ENCODE measurements around the gene PLCH2.

The PLCH2 gene

DNA sequence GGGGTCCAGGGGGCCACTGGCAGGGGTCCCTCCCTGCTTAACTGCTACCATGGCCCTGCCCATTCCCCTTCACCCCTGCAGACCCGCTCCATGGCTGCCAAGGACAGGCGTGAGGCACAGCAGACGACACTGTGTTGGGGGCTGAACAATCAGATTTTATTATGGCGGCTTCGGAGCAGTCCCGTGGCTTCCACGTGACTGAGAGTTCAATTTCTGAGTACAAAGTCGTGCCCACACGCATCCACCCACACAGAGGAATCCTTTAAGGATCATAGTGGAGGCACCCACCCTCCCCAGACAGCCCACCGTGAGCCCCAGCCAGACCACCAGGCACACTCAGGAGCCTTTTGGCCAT, 52.5 kb downstream of the PLCH2 start:
- FAIRE-seq, result no peak
- DNase-seq (ENCODE audit: insufficient read length), result no peak
- TF ChIP-seq TAF1 (IDR thresholded peaks at IDR 0.05; ENCODE audit: borderline replicate concordance, low read depth, low read length) (no peak), POLR2AphosphoS5 (IDR thresholded peaks at IDR 0.05; ENCODE audit: low read depth, low read length) (no peak), POLR2A (IDR thresholded peaks at IDR 0.05; ENCODE audit: low read depth, low read length) (no peak)

DNA sequence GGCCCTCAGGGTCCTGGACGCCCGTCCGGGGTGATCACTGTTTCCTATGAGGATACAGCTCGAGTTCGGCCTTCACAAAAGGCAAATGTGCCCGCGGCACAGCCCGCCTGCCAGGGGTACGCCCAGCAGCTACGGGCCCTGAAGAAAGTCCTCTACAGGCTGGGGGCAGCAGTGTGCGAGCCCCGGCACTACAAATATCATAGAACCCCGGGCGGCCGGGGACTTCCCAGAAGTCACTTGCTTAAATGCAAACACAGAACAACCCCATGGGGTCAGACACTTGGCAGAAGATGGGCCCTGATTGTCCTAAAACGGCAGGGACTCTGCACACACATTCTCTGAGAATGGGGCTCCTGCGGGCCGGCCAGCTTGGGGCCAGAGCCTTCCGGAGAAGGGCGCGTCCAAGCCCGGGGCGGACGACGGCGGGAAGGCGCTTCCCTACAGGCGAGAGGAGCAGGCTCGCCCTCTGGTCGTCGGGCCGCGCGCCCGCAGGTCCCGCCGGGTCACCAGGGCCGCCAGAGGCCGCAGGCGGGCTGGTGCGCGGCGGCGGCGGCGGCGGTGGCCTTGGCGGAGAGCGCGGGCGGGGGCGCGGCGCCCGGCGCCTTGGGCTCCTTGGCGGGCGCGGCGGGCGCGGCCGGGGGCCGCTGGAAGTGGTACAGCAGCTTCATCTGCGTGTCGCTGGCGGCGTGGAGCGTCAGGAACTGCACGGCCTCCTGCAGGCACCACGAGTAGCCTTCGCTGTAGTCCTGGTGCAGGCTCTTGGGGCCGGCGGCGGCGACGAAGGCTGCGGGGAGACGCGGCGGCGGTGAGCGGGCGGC, 53.1 kb downstream of the PLCH2 start:
- FAIRE-seq (no peak), DNase-seq (ENCODE audit: insufficient read length) (no peak)
- TF ChIP-seq TAF1 (IDR thresholded peaks at IDR 0.05; ENCODE audit: borderline replicate concordance, low read depth, low read length) (no peak), POLR2A (IDR thresholded peaks at IDR 0.05; ENCODE audit: low read depth, low read length) (no peak), POLR2AphosphoS5 (IDR thresholded peaks at IDR 0.05; ENCODE audit: low read depth, low read length) (no peak)

DNA sequence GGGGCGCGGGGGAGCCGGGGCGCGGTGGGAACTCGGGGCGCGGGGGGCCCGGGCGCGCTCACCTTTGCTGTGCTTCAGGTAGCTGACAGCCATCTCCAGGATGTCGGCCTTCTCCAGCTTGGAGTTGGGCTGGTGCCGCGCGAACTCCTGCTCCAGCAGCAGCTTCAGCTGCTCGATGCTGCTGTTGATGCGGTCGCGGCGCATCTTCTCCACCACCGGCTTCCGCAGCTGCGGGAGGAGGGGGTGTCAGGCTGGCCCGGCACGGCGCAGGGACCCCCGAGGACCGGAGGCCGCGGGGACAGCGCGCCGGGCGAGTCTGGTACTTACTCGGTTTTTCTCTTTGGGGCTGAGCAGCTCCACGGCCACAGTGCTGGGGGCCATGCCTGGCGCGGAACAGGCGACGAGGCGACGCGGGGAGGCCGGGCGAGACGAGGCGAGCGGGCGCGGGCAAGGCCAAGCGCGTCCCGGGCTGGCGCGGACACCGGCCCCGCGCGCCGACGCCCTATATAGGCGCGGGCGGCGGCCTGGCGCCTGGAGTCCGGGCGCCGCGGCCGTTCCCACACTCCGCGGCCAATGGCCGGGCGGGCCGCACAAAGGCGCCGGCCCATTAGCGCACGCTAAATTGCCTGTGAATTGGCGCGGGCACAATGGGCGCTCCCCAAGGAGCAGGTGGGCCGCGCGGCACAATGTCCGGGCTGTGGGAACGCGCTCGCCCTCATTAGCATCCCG, 53.9 kb downstream of the PLCH2 start, which contains the start of gene HES5:
Gene HES5 (minus strand): TSS at position 480 of the 729 bp plus-strand sequence. CDS start 99 bp downstream, at position 381.
- FAIRE-seq (no peak), DNase-seq (ENCODE audit: insufficient read length) (no peak)
- TF ChIP-seq POLR2AphosphoS5 (IDR thresholded peaks at IDR 0.05; ENCODE audit: low read depth, low read length), result no peak
- no peak for TF ChIP-seq POLR2A (IDR thresholded peaks at IDR 0.05; ENCODE audit: low read depth, low read length)
- no peak for TF ChIP-seq TAF1 (IDR thresholded peaks at IDR 0.05; ENCODE audit: borderline replicate concordance, low read depth, low read length)

DNA sequence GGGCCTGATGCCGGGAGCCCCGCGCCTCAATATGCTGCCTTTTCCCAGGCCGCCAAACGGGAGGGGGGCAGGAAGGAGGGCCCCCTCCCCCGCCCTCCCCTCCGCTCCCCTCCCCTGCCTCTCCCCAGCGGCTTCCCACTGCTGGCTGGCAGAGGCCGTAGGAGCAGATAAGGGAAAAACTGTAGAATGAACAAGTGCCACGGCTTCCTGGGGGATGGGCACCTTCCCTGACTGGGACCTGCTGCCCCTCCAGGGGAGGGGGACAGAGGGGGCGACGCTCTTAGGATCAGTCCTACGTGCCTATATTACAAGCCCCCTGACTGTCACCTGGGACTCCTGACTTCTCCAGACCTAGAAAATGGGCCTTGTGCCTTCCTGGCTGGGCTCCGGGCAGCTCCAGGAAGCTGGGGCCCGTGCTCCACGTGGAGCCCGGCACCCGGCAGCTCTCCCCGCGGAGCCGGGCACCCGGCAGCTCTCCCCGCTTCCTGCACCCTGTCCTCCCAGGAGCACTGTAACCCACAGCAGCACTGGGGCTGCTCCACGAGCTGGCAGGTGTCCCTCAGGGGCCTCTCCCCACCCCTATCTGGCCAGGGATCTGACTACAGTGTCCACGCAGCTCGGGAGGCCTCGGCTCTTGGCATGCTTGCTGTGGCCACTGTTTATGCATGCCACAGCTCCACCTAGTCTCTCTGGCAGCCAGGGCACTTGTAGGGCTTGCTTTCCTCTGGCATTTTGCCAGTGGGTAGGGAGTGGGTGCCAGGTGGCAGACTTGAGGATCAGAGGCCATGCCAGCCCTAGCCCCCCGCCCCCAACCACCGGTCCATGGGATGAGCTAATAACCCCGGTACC, 54.6 kb downstream of the PLCH2 start:
- FAIRE-seq (no peak), DNase-seq (ENCODE audit: insufficient read length) (no peak)
- TF ChIP-seq POLR2A (IDR thresholded peaks at IDR 0.05; ENCODE audit: low read depth, low read length), result no peak
- no peak for TF ChIP-seq POLR2AphosphoS5 (IDR thresholded peaks at IDR 0.05; ENCODE audit: low read depth, low read length)
- TF ChIP-seq TAF1 (IDR thresholded peaks at IDR 0.05; ENCODE audit: borderline replicate concordance, low read depth, low read length), result no peak

DNA sequence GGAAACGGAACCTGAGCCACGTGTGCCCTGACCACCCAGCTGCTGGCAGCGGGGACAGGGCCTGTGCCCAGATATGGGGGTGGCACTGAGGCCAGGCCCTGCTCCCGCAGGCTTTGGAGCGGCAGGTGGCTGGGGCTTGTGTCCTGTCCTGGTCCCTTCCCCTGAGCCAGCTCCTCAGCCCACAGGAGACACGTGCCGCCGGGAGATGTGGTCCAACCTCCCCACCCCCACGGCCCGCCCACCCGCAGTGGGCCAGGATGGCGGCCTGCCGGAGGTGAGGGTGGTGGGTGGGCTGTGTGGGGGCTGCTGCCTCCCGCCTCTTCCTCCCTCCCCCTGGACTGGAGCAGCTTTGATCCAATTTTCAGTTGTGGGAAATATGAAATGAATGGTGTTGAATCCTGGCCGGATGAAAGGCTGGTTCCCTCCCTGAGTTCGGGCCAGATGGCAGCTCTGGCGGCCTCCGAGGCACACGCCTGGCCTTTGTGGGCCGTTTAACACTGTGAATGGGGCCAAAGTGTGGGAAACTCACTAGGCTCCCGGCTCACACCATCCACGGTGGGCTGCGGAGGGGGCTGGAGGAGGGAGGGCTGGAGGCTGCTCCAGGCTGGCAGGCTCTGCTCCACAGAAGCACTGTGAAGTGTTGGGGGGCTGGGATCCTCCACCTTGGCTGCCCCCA, 56.5 kb downstream of the PLCH2 start:
- FAIRE-seq (no peak), DNase-seq (ENCODE audit: insufficient read length) (no peak)

DNA sequence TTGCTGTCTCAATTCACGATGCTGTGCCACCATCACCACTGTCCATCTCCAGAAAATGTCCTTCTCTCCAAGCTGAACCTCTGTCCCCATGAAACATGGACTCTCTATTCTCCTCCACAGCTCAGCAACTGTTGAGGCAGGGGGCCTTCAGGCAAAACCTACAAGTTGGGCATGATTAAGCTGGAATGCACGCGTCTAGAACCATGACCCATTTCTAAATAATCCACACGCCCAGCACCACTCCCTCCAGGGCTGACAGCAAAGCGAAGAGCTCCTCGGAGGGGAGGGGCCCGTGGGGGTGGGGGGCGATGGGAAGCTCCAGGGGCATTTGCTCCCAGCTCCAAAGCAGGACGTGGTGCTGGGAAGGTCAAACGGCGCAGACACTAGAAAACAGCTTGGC, 57.3 kb downstream of the PLCH2 start:
- no peak for FAIRE-seq
- no peak for TF ChIP-seq POLR2AphosphoS5 (IDR thresholded peaks at IDR 0.05; ENCODE audit: low read depth, low read length)
- TF ChIP-seq POLR2A (IDR thresholded peaks at IDR 0.05; ENCODE audit: low read depth, low read length), result no peak
- no peak for TF ChIP-seq TAF1 (IDR thresholded peaks at IDR 0.05; ENCODE audit: borderline replicate concordance, low read depth, low read length)
- no peak for DNase-seq (ENCODE audit: insufficient read length)

More for the DNA sequence above, 56.5 kb downstream of the PLCH2 start:
- no peak for TF ChIP-seq POLR2AphosphoS5 (IDR thresholded peaks at IDR 0.05; ENCODE audit: low read depth, low read length)
- TF ChIP-seq POLR2A (IDR thresholded peaks at IDR 0.05; ENCODE audit: low read depth, low read length), result no peak
- no peak for TF ChIP-seq TAF1 (IDR thresholded peaks at IDR 0.05; ENCODE audit: borderline replicate concordance, low read depth, low read length)

DNA sequence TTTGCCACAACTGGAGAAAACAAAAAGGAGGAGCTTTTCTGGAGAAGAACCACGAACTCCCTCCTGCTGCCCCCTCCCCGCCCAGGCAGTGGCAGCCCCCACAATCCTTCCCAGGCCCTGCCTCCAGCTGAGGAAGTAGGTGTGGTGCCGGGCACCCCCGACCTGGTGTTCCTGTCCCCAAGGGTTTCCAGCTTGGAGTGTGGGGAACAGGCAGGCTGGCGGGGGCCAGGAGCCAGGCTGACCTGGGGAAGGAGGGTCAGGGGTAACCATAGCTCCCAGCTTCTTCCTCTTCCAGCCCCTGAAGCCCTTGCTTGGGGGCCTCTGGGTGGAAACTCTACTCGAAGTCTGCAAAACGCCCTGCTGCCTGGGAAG, 58.2 kb downstream of the PLCH2 start:
- no peak for TF ChIP-seq POLR2A (IDR thresholded peaks at IDR 0.05; ENCODE audit: low read depth, low read length)
- no peak for TF ChIP-seq POLR2AphosphoS5 (IDR thresholded peaks at IDR 0.05; ENCODE audit: low read depth, low read length)
- TF ChIP-seq TAF1 (IDR thresholded peaks at IDR 0.05; ENCODE audit: borderline replicate concordance, low read depth, low read length), result no peak
- no peak for FAIRE-seq
- DNase-seq (ENCODE audit: insufficient read length), result no peak

DNA sequence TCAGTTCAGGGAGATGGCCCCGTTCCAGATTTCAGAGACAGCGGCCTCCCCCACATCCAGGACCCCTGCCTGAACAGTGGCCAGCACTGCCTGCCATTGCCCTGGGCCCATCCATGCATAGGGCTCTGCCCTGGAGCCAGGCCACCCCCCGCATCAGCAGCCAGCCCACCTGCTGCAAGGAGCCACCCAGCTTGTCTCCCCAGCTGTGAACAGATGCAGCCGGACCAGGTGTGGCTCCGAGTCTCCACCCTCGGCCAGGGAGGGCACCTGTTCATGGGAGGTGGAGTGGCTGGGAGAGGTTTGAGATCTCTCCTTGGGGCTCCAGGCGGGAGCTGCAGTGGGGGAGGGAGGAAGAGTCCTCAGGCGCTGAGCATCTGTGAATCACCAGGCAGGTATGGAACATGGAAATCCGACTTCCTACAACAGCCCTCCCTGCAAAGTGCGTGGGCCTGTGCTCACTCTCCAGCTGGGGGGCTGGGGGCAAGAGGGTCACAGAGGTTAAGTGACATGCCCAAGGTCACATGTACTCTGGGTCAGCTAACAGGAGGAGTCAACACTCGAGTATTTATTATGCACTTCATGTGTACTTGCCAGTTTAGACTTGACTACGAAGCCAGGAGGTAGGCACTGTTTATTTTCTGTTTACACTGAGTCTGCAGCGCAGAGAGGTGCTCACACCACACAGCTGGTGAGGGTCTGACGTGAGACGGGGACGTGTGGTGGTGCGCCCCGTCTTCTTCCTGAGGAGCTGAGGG, 58.8 kb downstream of the PLCH2 start:
- TF ChIP-seq TAF1 (IDR thresholded peaks at IDR 0.05; ENCODE audit: borderline replicate concordance, low read depth, low read length) (no peak), POLR2A (IDR thresholded peaks at IDR 0.05; ENCODE audit: low read depth, low read length) (no peak)
- DNase-seq (ENCODE audit: insufficient read length), result no peak
- no peak for FAIRE-seq

DNA sequence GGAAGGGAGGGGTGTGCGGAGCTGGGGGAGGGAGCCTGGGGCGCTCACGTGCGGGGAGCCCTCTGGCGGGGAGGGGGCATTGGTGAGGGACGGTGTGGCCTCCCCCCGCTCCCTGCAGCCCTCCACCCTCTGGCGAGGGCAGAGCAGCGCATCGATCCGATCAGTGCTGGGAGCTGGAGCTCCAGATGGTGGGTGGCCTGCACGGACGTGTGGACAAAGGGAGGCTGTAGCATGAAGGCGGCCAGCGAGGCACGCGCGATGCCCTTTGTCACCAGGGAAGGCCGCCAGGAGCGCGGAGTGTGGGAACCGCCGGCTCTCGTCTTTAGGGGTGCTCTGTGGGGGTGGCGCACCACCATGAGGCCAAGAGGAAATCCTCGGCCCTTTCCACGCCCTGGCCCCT, 59.4 kb downstream of the PLCH2 start:
- DNase-seq (ENCODE audit: insufficient read length) (no peak), FAIRE-seq (no peak)
- no peak for TF ChIP-seq TAF1 (IDR thresholded peaks at IDR 0.05; ENCODE audit: borderline replicate concordance, low read depth, low read length)
- TF ChIP-seq POLR2AphosphoS5 (IDR thresholded peaks at IDR 0.05; ENCODE audit: low read depth, low read length), result no peak
- no peak for TF ChIP-seq POLR2A (IDR thresholded peaks at IDR 0.05; ENCODE audit: low read depth, low read length)

DNA sequence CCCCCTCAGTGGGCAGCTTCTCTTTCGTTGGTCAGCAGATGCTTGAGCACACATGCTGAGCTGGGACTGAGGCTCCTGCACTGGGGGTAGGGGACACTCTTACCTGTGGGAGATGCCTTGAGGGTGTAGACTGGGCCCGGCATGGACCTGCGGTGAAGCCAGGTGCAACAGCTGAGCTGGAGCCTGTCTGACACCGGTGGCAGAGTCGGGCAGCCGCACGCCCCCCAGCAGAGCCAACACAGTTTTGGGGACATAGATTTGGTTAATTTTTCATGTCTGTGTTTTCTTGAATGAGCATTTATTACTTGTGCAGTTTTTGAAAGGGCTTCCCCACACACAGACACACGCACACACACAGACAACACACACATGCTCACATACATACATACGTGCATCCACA, 59.9 kb downstream of the PLCH2 start:
- DNase-seq (ENCODE audit: insufficient read length), result no peak
- no peak for FAIRE-seq
- TF ChIP-seq POLR2A (IDR thresholded peaks at IDR 0.05; ENCODE audit: low read depth, low read length) (no peak), TAF1 (IDR thresholded peaks at IDR 0.05; ENCODE audit: borderline replicate concordance, low read depth, low read length) (no peak), POLR2AphosphoS5 (IDR thresholded peaks at IDR 0.05; ENCODE audit: low read depth, low read length) (no peak)

Measured in GM12892 (cell line).